Astrocyte (in vitro differentiated cells and primary cell): Measurements from ENCODE around the gene RAPGEF5. TPM values are rescaled to one million over a fixed set of nuclear protein-coding genes. Genes with fewer than 3 reads are reported as not detected.

Experiments
- DNase-seq: peaks from one replicate; pipeline ENCODE4 v3.0.0-alpha.2; 2010; ENCODE audit warnings: low read depth
- FAIRE-seq: peaks from 2 replicates; lab custom pipeline; 2011; peaks lifted over from hg19 to GRCh38; lab: Jason Lieb, UNC
- H2AFZ ChIP-seq: 2 replicates; pipeline ENCODE4 v1.6.0; 2012; ENCODE audit warnings: low read depth, low read length, inconsistent platforms
- H3K27ac ChIP-seq: 2 replicates; pipeline ENCODE4 v1.5.1; 2011; ENCODE audit warnings: low read depth, low read length, inconsistent platforms
- H3K27me3 ChIP-seq: 2 replicates; pipeline ENCODE4 v1.6.0; 2011; ENCODE audit warnings: low read length, inconsistent platforms; ENCODE audit not compliant: insufficient read depth
- H3K36me3 ChIP-seq: 2 replicates; pipeline ENCODE4 v1.5.1; 2011; ENCODE audit warnings: low read length, inconsistent platforms; ENCODE audit not compliant: insufficient read depth
- H3K4me1 ChIP-seq: 2 replicates; pipeline ENCODE4 v1.5.1; 2011; ENCODE audit warnings: low read length, inconsistent platforms; ENCODE audit not compliant: insufficient read depth
- H3K4me2 ChIP-seq: 2 replicates; pipeline ENCODE4 v1.6.0; 2012; ENCODE audit warnings: low read length, inconsistent platforms
- H3K4me3 ChIP-seq: 2 replicates; pipeline ENCODE4 v1.5.1; 2011; ENCODE audit warnings: low read depth, mild to moderate bottlenecking, low read length, inconsistent platforms; ENCODE audit not compliant: insufficient read depth
- H3K79me2 ChIP-seq: 2 replicates; pipeline ENCODE4 v1.6.0; 2012; ENCODE audit warnings: mild to moderate bottlenecking, low read length, inconsistent platforms; ENCODE audit not compliant: insufficient read depth
- H3K9ac ChIP-seq: 2 replicates; pipeline ENCODE4 v1.6.0; 2012; ENCODE audit warnings: mild to moderate bottlenecking, low read length, inconsistent platforms
- H3K9me3 ChIP-seq: 2 replicates; pipeline ENCODE4 v1.5.1; 2012; ENCODE audit warnings: low read depth, mild to moderate bottlenecking, low read length, inconsistent platforms; ENCODE audit not compliant: insufficient read depth
- H4K20me1 ChIP-seq: 2 replicates; pipeline ENCODE4 v1.6.0; 2012; ENCODE audit warnings: low read length, inconsistent platforms; ENCODE audit not compliant: insufficient read depth
- H3K27ac Mint-ChIP-seq: one replicate; pipeline ENCODE4 v1.8.0; 2021; ENCODE audit warnings: mild to moderate bottlenecking, mixed read lengths; ENCODE audit not compliant: unreplicated experiment
- H3K27me3 Mint-ChIP-seq: one replicate; pipeline ENCODE4 v1.8.0; 2021; ENCODE audit warnings: low read depth, mixed read lengths; ENCODE audit not compliant: unreplicated experiment
- H3K36me3 Mint-ChIP-seq: one replicate; pipeline ENCODE4 v1.8.0; 2021; ENCODE audit warnings: low read depth, mixed read lengths; ENCODE audit not compliant: unreplicated experiment
- H3K4me1 Mint-ChIP-seq: one replicate; pipeline ENCODE4 v1.8.0; 2021; ENCODE audit warnings: low read depth, mixed read lengths; ENCODE audit not compliant: unreplicated experiment
- H3K4me3 Mint-ChIP-seq: one replicate; pipeline ENCODE4 v1.8.0; 2021; ENCODE audit warnings: mild to moderate bottlenecking, moderate library complexity, mixed read lengths; ENCODE audit not compliant: unreplicated experiment
- H3K9me3 Mint-ChIP-seq: one replicate; pipeline ENCODE4 v1.8.0; 2021; ENCODE audit warnings: mild to moderate bottlenecking, mixed read lengths; ENCODE audit not compliant: unreplicated experiment
- CTCF ChIP-seq: IDR thresholded peaks from 2 replicates; pipeline ENCODE4 v1.5.1; 2011; ENCODE audit warnings: low read depth, mild to moderate bottlenecking, inconsistent platforms, low read length, moderate library complexity; ENCODE audit not compliant: insufficient read depth
- EZH2 ChIP-seq: IDR thresholded peaks from 2 replicates; pipeline ENCODE4 v1.6.1; 2012; ENCODE audit warnings: mild to moderate bottlenecking, low read length, inconsistent platforms; ENCODE audit not compliant: insufficient read depth
- total RNA-seq: library from RNA; stranded (reverse); gene quantifications from 2 replicates; pipeline ENCODE4 v1.2.1, GENCODE V29; 2021

Gene RAPGEF5
- total RNA-seq, 1 donor from 2014 or later: 1.0 TPM

DNA sequence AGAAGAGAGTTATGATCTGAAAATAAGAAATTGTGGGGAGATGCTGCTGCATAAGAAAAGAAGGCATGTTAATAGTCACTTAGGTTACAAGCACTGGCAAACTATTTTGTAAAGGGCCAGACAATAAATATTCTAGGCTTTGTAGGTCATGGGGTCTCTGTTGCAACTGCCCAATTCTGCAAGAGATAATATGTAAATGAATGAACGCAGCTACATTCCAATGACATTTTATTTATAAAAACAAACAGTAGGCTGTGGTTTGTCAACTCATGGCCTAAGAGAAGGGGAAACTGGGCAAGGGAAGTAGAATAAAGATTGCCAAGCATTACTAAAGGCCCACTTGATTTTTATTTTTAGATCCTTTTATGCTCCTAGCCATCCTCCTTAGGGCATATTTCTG, 133.1 kb downstream of the RAPGEF5 start:
- Histone ChIP-seq H4K20me1 (no peaks in the 10 kb centered on the region), H2AFZ (no peak overlapping the region), H3K4me1 (no peaks in the 10 kb centered on the region), H3K9me3 (no peaks in the 10 kb centered on the region), H3K27me3 (no peaks in the 10 kb centered on the region), H3K4me3 (no peak overlapping the region), H3K27ac (no peak overlapping the region), H3K36me3 (no peaks in the 10 kb centered on the region), H3K79me2 (no peaks in the 10 kb centered on the region), H3K9ac (no peak overlapping the region), H3K4me2 (no peak overlapping the region)
- DNase-seq (peak; percentile 22), FAIRE-seq (no peak)
- H3K36me3 Mint-ChIP-seq: no peaks in the 10 kb centered on the region
- no peak for TF ChIP-seq CTCF
- TF ChIP-seq EZH2: no peak
- no peak overlapping the region for H3K27ac Mint-ChIP-seq
- peaks cover 4% of the 10 kb centered on the region for H3K9me3 Mint-ChIP-seq
- H3K27me3 Mint-ChIP-seq: peaks cover 2% of the 10 kb centered on the region
- no peak overlapping the region for H3K4me3 Mint-ChIP-seq
- H3K4me1 Mint-ChIP-seq: no peaks in the 10 kb centered on the region

DNA sequence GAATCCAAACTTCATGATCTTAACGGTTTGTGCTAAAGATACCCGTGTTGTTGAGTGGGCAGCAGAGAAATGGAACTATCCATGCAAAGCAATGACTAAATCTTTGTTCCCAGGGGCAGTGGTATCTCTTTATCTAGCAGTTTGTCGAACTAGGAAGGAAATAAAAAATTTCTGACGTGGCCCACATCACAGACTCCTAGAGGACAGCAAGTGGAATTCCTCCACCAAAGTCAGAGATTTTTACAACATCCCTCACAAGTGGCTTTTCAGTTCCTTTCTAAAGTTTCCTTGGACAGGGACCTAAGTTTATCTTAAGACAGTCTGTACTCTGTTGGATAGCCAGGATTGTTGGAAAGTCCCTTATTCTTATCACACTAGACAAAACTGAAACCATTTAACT, 136.0 kb downstream of the RAPGEF5 start:
- no peak overlapping the region for H3K27ac Mint-ChIP-seq
- Histone ChIP-seq H3K4me2 (no peak overlapping the region), H3K9me3 (no peaks in the 10 kb centered on the region), H3K79me2 (no peaks in the 10 kb centered on the region), H3K27me3 (no peaks in the 10 kb centered on the region), H3K9ac (no peak overlapping the region), H3K4me1 (no peaks in the 10 kb centered on the region), H2AFZ (no peak overlapping the region), H3K4me3 (no peak overlapping the region), H3K36me3 (no peaks in the 10 kb centered on the region), H4K20me1 (no peaks in the 10 kb centered on the region), H3K27ac (no peak overlapping the region)
- H3K27me3 Mint-ChIP-seq: no peaks in the 10 kb centered on the region
- H3K9me3 Mint-ChIP-seq: peaks cover 4% of the 10 kb centered on the region
- FAIRE-seq: no peak
- H3K4me1 Mint-ChIP-seq: no peaks in the 10 kb centered on the region
- no peaks in the 10 kb centered on the region for H3K36me3 Mint-ChIP-seq
- no peak overlapping the region for H3K4me3 Mint-ChIP-seq
- DNase-seq: no peak
- TF ChIP-seq CTCF: no peak
- TF ChIP-seq EZH2: no peak

DNA sequence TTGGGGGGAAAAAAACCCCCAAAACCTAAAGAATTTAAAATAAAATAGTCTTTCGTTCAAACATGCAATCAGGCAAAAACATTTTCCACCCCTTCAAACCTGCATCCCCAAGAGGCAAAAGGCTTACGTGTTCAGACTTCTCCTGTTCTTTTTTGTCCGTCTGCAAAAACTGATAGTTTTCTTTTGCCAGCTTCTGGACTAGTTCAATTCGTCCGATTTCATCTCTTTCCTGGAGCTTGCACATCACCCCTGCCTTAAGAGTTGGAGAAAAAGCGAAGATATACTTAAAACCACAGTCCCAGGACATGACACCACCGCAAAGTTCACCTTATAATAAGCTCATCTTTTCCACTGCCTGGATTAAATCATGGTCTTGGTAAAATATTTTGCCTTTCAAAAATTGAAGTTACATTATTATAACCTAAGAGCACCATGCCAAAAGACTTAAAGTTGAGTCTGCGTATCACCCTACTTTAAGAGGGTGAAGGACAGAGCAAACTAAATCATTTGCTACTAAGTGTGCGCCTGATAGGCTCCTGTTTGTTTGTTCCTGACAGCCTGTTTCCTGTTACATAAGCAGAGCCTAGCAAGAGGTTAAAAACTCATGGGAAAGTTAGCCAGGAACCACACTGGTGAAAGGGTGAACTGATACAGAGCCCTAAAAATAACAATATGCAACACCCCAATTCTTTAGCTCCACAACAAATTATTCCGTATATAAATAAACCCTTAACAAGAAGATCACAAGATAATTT, 137.0 kb downstream of the RAPGEF5 start:
- H3K9me3 ChIP-seq: no peaks in the 10 kb centered on the region
- no peak overlapping the region for H3K4me3 ChIP-seq
- H3K36me3 ChIP-seq: no peaks in the 10 kb centered on the region
- no peaks in the 10 kb centered on the region for H3K79me2 ChIP-seq
- no peaks in the 10 kb centered on the region for H3K27me3 ChIP-seq
- no peak overlapping the region for H3K27ac ChIP-seq
- H3K9ac ChIP-seq: no peak overlapping the region
- H2AFZ ChIP-seq: no peak overlapping the region
- no peak for DNase-seq
- H4K20me1 ChIP-seq: no peaks in the 10 kb centered on the region
- H3K9me3 Mint-ChIP-seq: peaks cover 4% of the 10 kb centered on the region
- no peak overlapping the region for H3K4me2 ChIP-seq
- no peaks in the 10 kb centered on the region for H3K4me1 Mint-ChIP-seq
- H3K27ac Mint-ChIP-seq: no peak overlapping the region
- no peaks in the 10 kb centered on the region for H3K4me1 ChIP-seq
- no peak overlapping the region for H3K4me3 Mint-ChIP-seq
- no peaks in the 10 kb centered on the region for H3K27me3 Mint-ChIP-seq
- no peak for TF ChIP-seq CTCF
- TF ChIP-seq EZH2: no peak
- no peaks in the 10 kb centered on the region for H3K36me3 Mint-ChIP-seq
- no peak for FAIRE-seq
